ENCODE results near the gene CPA5. TPM values are rescaled to one million over a fixed set of nuclear protein-coding genes. Genes with fewer than 3 reads are reported as not detected.

Gene CPA5
- total RNA-seq, 1 experiment from 2014 or later, result not detected

GRCh38 chr7:130301501-130302020 lies 43.1 kb upstream of the CPA5 start:
- no peak overlapping the region for H2AK5ac ChIP-seq (ENCODE audit: insufficient read length, low read length)
- no peak overlapping the region for H2BK5ac ChIP-seq (ENCODE audit: insufficient read length, low read length)
- Mint-ChIP-seq H3K36me3 (ENCODE audit: insufficient read depth in 1 of 3, low read depth in 3 of 3) (no peaks in the 10 kb centered on the region), H3K27me3 (ENCODE audit: low read depth) (peaks cover 1% of the 10 kb centered on the region; the same call in 1 of the 2 replicates), H3K4me3 (no peak overlapping the region), H3K27ac (no peak overlapping the region), H3K9me3 (no peaks in the 10 kb centered on the region), H3K4me1 (no peaks in the 10 kb centered on the region)
- no peak overlapping the region for H3T11ph ChIP-seq (ENCODE audit: low read length)
- TF ChIP-seq, protein P1, sequence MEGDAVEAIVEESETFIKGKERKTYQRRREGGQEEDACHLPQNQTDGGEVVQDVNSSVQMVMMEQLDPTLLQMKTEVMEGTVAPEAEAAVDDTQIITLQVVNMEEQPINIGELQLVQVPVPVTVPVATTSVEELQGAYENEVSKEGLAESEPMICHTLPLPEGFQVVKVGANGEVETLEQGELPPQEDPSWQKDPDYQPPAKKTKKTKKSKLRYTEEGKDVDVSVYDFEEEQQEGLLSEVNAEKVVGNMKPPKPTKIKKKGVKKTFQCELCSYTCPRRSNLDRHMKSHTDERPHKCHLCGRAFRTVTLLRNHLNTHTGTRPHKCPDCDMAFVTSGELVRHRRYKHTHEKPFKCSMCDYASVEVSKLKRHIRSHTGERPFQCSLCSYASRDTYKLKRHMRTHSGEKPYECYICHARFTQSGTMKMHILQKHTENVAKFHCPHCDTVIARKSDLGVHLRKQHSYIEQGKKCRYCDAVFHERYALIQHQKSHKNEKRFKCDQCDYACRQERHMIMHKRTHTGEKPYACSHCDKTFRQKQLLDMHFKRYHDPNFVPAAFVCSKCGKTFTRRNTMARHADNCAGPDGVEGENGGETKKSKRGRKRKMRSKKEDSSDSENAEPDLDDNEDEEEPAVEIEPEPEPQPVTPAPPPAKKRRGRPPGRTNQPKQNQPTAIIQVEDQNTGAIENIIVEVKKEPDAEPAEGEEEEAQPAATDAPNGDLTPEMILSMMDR (conservative IDR thresholded peaks at IDR 0.05), result no peak
- WGBS (ENCODE audit: extremely low coverage, insufficient read length, low lambda C conversion rate), result no CpG with 5 or more reads among the region's 8 CpGs
- H4K91ac ChIP-seq (ENCODE audit: insufficient read length, low read depth, low read length), result no peak overlapping the region
- H4K5ac ChIP-seq (ENCODE audit: insufficient read length, low read depth, low read length), result no peak overlapping the region
- H2AFZ ChIP-seq (ENCODE audit: low read length), result no peak overlapping the region
- H4K20me1 ChIP-seq (ENCODE audit: control insufficient read depth, insufficient read depth, insufficient read length), result no peaks in the 10 kb centered on the region
- no peak overlapping the region for H2BK120ac ChIP-seq (ENCODE audit: low read depth, low read length, poor library complexity, severe bottlenecking)
- H3K4me1 ChIP-seq (ENCODE audit: insufficient read depth, low read length), result no peaks in the 10 kb centered on the region
- H3K23ac ChIP-seq (ENCODE audit: insufficient read length, low read depth, low read length), result no peak overlapping the region
- no peak overlapping the region for H3K18ac ChIP-seq (ENCODE audit: insufficient read length, low read depth, low read length)
- H3K56ac ChIP-seq (ENCODE audit: insufficient read length, low read depth, low read length), result no peak overlapping the region
- no peak overlapping the region for H3K9ac ChIP-seq (ENCODE audit: extremely low read depth, insufficient read length, low read length)
- H3K9me3 ChIP-seq (ENCODE audit: control insufficient read depth, low read depth, low read length), result no peaks in the 10 kb centered on the region
- H2BK12ac ChIP-seq (ENCODE audit: insufficient read length, low read depth, low read length), result no peak overlapping the region
- no peak overlapping the region for H4K8ac ChIP-seq (replicated peaks; ENCODE audit: insufficient read length, low read depth, low read length)
- H3K23me2 ChIP-seq (ENCODE audit: insufficient read length, low read depth, low read length, poor library complexity, severe bottlenecking), result no peaks in the 10 kb centered on the region
- H3K79me2 ChIP-seq (ENCODE audit: insufficient read depth, low read length), result no peaks in the 10 kb centered on the region
- no peak for DNase-seq
- H3K79me1 ChIP-seq (ENCODE audit: insufficient read depth, low read depth, low read length, poor library complexity, severe bottlenecking), result no peaks in the 10 kb centered on the region
- H3K4ac ChIP-seq (ENCODE audit: low read depth, low read length), result no peak overlapping the region
- no peak overlapping the region for H3K14ac ChIP-seq (ENCODE audit: insufficient read depth, low read length)
- H2BK20ac ChIP-seq (ENCODE audit: low read depth, low read length, poor library complexity, severe bottlenecking), result no peak overlapping the region
- no peak overlapping the region for H2BK15ac ChIP-seq (ENCODE audit: low read depth, low read length)
- H3K4me2 ChIP-seq (ENCODE audit: insufficient read depth, insufficient read length, low read length), result no peak overlapping the region
- H3K27me3 ChIP-seq (ENCODE audit: insufficient read depth, low read length), result no peaks in the 10 kb centered on the region
- H3K27ac ChIP-seq (ENCODE audit: insufficient read length, low read depth, low read length), result no peak overlapping the region
